GM19455 (cell line): ENCODE measurements around the gene LIMS4.
A peak's percentile ranks its signal among the peaks of the same experiment; 100 is the strongest.
"Not testable (repeated sequence)": the region's sequence is repeated elsewhere in the genome, so short reads cannot be mapped to it uniquely, and the experiment has no call there.

Experiments used
- ATAC-seq: cut with Tn5 transposase; IDR thresholded peaks from one replicate; pipeline ENCODE4 v1.9.1; 2021; ENCODE audit not compliant: unreplicated experiment

The LIMS4 gene

GRCh38 chr2:110472171-110473058 is at the start of gene LIMS4:
Gene LIMS4, minus strand, starts transcription at chr2:110472816. Its CDS starts 38 bp downstream, at chr2:110472778.
- not testable (repeated sequence) for ATAC-seq

DNA sequence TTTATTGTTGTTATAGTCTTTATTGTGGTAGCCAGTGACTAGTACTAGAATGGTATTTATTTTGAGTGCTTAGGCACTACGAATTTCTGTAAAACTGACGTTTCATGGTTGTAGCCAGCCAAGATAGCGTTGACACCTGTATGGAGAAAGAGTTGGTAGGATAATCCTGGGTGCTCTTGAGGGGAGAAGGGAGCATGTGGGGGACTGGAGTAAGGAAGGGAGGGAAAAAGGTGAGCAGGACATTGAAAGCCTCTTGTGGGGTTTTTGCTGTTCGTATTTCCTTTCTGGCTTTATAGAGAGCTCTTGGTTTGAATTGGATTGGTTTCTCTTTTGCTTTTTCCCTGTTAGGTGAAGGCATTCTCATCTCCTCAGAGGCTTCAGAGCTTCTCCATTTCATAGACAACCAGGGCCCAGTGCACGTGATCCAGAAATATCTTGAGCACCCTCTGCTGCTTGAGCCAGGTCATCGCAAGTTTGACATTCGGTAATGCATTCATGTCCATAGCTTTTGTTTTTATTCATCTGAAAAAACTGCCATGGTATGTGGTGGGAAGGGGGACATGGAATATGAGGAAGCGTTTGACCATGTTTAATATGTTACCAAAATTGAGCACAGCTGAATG is 27.2 kb upstream of the LIMS4 start:
- not testable (repeated sequence) for ATAC-seq

- ATAC-seq, result not testable (repeated sequence)
Observed at GRCh38 chr2:110496027-110496426, 23.4 kb upstream of the LIMS4 start.

DNA sequence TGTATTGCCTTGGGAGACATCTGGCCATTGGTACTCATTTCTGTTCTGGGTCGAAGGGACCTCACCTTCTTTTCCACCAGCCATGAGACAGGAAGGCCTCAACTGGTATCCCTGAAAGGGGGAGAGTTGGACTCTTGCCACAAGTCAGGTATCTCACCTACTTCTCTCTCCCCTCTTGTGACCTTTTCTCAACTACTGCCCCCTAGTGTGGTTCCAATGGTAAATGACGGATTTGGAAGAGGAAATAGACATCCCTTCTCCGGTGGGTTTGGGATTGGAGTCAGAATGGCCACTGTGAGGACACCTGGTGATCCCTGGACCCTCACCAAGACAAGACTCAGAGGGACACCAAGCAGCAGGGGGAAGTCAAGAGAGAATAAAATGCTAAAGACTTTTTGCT is 21.9 kb upstream of the LIMS4 start:
- ATAC-seq, result not testable (repeated sequence)

GRCh38 chr2:110488991-110489390 is 16.4 kb upstream of the LIMS4 start:
- ATAC-seq, result not testable (repeated sequence)

DNA sequence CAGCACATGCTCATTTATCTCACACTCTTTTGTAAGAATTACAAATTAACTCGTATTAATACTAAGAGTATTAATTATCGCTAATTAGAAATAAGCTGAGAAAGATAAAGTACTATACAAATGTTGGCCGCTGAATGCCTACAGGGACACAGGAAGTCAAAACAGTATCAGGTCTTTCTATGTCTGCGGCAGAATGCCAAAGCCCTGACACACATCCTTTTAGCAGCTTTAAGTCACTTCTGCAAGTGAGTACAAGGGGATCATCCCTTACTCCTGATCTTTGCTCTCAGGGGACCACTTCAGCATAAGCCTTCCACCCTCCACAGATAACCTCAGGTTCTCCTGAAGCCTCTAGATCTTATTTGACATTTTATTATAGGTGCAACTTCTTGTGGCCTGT is 10.1 kb upstream of the LIMS4 start:
- not testable (repeated sequence) for ATAC-seq

GRCh38 chr2:110481200-110481599 is 8.6 kb upstream of the LIMS4 start:
- not testable (repeated sequence) for ATAC-seq

DNA sequence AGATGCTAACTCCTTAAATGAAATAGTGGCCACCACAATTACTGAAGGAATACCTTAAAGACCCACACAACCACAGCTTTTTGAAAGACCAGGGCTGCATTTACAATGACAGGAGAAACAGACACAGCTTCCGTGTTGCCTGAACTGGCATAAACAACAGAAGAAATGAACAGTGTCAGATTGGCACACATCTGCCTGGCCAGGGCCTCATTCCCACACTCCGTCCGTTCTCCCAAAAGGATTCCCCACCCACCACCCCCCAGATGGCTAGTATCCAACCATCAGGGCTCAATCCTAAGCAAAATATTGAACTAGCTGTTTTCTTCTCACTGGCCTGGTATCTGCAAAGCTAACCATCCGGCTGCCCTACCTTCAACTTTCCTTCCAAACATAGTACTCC is 7.5 kb upstream of the LIMS4 start:
- not testable (repeated sequence) for ATAC-seq

GRCh38 chr2:110477370-110477769 is 4.8 kb upstream of the LIMS4 start:
- not testable (repeated sequence) for ATAC-seq

GRCh38 chr2:110476952-110477351 is 4.3 kb upstream of the LIMS4 start:
- ATAC-seq, result not testable (repeated sequence)

DNA sequence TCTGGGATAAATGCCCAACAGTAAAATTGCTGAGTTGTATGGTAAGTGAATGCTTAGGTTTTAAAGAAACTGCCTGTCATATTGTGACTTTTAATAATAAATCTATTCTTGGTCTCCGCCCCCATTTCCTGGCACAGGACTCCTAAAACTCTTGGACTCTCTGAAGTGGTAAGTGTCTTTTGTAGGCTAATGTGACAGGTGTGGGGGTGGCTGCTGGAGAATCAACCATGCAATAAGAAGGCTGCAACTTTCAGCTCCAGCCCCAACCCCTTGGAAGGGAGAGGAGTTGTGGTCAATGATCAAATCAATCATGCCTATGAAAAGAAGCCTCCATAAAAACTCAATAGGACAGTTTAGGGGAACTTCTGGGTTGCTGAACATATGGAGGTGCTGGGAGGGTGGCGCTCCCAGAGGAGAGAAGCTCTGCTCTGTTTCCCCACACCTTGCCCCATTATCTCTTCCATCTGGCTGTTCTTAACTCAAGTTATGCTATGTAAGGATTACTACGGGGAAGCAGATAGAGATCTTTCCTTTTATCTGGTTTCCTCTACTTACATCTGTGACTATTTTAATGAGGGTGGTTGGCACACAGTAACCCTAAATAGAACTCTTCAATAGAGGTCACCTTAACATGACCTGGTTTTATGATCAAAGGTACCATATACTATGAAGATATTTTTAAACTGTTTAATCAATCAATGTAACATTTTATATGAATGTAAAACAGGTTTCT is 3.2 kb upstream of the LIMS4 start:
- not testable (repeated sequence) for ATAC-seq

DNA sequence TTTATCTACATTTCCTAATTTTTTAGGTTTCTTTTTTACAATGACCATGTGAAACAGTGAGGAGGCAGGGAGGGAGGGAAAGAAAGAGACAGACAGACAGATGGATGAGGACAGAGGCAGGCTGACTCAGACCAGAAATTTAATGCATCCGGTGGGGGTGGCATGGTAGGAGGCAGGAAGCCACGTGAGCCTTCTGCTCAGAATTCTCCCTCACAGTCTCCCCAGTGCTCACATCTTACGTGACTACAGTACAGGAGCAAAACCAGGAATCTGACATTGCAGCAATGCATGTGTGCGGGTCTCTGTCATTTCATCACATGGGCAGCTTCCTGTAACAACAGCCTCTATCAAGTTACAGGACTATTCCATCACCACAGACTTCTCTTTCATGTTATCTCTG is 2.3 kb upstream of the LIMS4 start:
- peak; percentile 95 for ATAC-seq

DNA sequence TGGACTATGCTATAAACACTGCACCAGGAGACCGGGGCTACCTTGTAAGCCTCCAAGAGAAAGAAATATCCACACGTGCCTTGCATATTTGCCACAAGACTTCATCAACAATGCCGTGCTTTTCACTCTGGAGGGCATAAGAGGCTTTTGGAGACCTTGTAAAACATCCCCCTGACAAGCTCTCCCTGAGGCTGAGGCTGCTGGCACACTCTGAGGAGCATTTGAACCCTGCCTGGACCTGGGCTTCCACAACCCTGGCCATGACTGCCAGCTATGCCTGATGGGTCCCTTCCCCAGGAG is 393 bp upstream of the LIMS4 start:
- ATAC-seq, result not testable (repeated sequence)

GRCh38 chr2:110468921-110469320 is 3.7 kb downstream of the LIMS4 start:
- not testable (repeated sequence) for ATAC-seq

GRCh38 chr2:110465312-110465711 is 7.3 kb downstream of the LIMS4 start:
- ATAC-seq, result peak; percentile 79

DNA sequence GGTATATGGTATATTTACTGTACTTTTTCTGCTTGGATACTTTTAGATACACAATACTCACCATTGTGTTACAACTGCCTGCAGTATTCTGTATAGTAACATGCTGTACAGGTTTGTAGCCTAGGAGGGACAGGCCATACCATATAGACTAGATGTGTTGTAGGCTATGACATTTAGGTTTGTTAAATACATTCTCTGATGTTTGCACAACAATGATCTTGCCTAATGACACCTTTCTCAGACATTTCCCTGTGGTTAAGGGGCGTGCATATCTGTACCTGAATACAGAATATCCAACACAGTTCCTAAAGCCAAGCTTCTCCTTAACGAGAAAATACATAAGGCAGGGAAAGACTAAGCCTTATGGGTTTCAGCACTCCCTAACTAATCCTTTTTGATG is 10.2 kb downstream of the LIMS4 start:
- ATAC-seq, result not testable (repeated sequence)

GRCh38 chr2:110460318-110460717 is 12.3 kb downstream of the LIMS4 start:
- not testable (repeated sequence) for ATAC-seq

- not testable (repeated sequence) for ATAC-seq
Observed at GRCh38 chr2:110457214-110457590, 15.4 kb downstream of the LIMS4 start.

DNA sequence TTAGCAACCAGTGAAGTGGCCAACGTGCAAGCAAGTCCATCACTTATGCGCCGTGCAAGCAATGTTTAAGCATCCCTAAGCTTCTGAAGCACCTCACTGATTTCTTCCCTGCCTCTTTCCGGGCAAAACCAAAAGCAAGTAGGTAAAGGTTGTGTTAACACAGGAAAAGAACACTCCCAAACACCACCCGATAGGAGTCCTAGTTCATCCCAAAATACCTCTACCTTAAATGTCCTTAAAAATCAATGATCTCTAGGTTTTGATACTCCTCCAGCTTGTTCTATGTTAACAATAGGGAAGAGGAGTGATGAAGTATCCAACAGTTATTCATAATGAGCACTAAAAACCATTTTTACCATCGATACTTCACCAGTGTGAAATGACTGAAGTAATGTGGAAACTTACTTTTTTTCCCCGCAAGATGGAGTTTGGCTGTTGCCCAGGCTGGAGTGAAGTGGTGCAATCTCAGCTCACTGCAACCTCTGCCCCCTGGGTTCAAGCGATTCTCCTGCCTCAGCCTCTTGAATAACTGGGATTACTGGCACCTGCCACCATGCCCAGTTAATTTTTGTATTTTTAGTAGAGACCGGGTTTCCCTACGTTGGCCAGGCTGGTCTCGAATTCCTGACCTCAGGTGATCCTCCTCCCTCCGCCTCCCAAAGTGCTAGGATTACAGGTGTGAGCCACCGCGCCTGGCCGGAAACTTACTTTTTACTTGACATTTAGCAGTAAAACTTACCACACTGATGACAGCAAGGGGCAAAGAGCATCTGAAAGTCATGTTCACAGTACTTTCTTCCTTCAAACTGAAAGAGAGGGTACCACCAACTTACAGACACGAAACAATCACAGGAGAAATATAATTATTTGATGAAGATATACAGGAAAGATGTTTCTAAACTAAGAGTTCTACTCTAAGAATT is 16.1 kb downstream of the LIMS4 start:
- not testable (repeated sequence) for ATAC-seq

GRCh38 chr2:110455080-110455670 is 17.4 kb downstream of the LIMS4 start:
- ATAC-seq, result not testable (repeated sequence)
